Testis (tissue), 3 donors: ENCODE results near the gene LTBP1. TPM values are rescaled to one million over a fixed set of nuclear protein-coding genes. Genes with fewer than 3 reads are reported as not detected.

Experiments
- DNase-seq: peaks from one replicate; pipeline ENCODE4 v3.0.0-alpha.2; 2019
- H3K27ac ChIP-seq, 2 donors: fragments of 200-600 bp; sonication (generic); one replicate each; pipeline ENCODE4 v1.5.1; 2019
- H3K27me3 ChIP-seq: fragments of 200-600 bp; sonication (generic); one replicate; pipeline ENCODE4 v1.5.1; 2019
- H3K36me3 ChIP-seq: fragments of 200-600 bp; sonication (generic); one replicate; pipeline ENCODE4 v1.5.1; 2017; ENCODE audit warnings: low read depth; ENCODE audit errors: missing control alignments
- H3K4me1 ChIP-seq: fragments of 200-600 bp; sonication (generic); one replicate; pipeline ENCODE4 v1.5.1; 2019
- H3K4me3 ChIP-seq, 2 donors: fragments of 200-600 bp; sonication (generic); one replicate each; pipeline ENCODE4 v1.5.1; 2017 to 2019
- H3K9me3 ChIP-seq: fragments of 200-600 bp; sonication (generic); one replicate; pipeline ENCODE4 v1.5.1; 2017
- POLR2A ChIP-seq: fragments of 450-650 bp; IDR thresholded peaks from one replicate; pipeline ENCODE4 v1.6.1; 2017; ENCODE audit warnings: antibody characterized with exemption, mild to moderate bottlenecking, moderate library complexity
- WGBS, 2 donors: methylation state at CpG; one replicate each; pipeline ENCODE4 v1.1.5; 2018; 5-methylcytosine and 5-hydroxymethylcytosine counted together
- intact Hi-C: fragments of 100-400 bp; cut with DNase I; formaldehyde crosslinking; loops from one replicate; pipeline ENCODE4 v1.15.1; 2023; ENCODE audit warnings: low total_unique reads
- polyA plus RNA-seq: library from polyadenylated mRNA; stranded (reverse); fragments of 350-450 nt; fragmentation: Illumina TruSeq; extraction: RNeasy Lipid Tissue Mini Kit (QIAGEN cat#74804); gene quantifications from one replicate; pipeline ENCODE4 v1.2.3, GENCODE V29; 2014; ENCODE audit warnings: low read depth, low replicate concordance; ENCODE audit not compliant: insufficient read depth
- total RNA-seq, 2 donors: library from RNA; depleted of rRNA; stranded (reverse); fragments of >200 nt; gene quantifications; one replicate each; pipeline ENCODE4 v1.2.3, GENCODE V29; 2016
- TF ChIP-seq, protein P1 (sequence below), 3 experiments: fragments of 450-650 bp in 2 of 3; fragments of 200-600 bp in 1 of 3; sonication (generic) in 1 of 3; IDR thresholded peaks; one replicate each; pipeline ENCODE4 v1.5.1; 2016 to 2019; ENCODE audit warnings: antibody characterized with exemption in 3 of 3, mild to moderate bottlenecking in 2 of 3, moderate library complexity in 1 of 3

LTBP1 gene
- total and polyA plus RNA-seq, 3 donors from 2014 or later = 39.6 to 51.5 (median 44.0) TPM

DNA sequence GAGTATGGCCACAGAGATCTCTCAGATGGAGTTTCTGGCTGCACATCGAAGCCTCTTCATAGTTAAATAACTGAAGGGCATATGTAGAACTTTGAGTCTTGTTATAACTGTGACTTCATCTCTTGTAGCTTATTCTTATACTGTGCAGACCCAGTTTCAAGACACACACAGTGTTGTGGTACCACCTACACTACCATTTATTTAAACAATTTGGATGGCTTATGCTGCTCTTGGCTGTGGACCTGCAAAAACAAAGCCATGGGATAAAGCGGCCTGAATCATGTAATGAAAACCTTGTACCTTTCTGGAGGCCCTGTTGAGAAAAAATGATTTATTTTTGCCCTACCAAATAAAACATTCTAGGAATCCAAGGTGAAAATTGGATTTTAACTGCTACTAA lies 266.9 kb downstream of the LTBP1 start:
- Histone ChIP-seq H3K27me3 (no peaks in the 10 kb centered on the region), H3K9me3 (no peaks in the 10 kb centered on the region), H3K4me1 (peaks cover 27% of the 10 kb centered on the region), H3K36me3 (no peaks in the 10 kb centered on the region), H3K27ac (peak overlapping the region in 1 of 2 donors; percentile 42), H3K4me3 (no peak overlapping the region)
- TF ChIP-seq, protein P1, sequence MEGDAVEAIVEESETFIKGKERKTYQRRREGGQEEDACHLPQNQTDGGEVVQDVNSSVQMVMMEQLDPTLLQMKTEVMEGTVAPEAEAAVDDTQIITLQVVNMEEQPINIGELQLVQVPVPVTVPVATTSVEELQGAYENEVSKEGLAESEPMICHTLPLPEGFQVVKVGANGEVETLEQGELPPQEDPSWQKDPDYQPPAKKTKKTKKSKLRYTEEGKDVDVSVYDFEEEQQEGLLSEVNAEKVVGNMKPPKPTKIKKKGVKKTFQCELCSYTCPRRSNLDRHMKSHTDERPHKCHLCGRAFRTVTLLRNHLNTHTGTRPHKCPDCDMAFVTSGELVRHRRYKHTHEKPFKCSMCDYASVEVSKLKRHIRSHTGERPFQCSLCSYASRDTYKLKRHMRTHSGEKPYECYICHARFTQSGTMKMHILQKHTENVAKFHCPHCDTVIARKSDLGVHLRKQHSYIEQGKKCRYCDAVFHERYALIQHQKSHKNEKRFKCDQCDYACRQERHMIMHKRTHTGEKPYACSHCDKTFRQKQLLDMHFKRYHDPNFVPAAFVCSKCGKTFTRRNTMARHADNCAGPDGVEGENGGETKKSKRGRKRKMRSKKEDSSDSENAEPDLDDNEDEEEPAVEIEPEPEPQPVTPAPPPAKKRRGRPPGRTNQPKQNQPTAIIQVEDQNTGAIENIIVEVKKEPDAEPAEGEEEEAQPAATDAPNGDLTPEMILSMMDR (IDR thresholded peaks at IDR 0.05) = no peak
- TF ChIP-seq POLR2A = no peak
- WGBS, 2 donors = 71 to 74% methylated on average over 2 of the region's 2 CpGs
- DNase-seq = no peak
- intact Hi-C loops = no loop called here

DNA sequence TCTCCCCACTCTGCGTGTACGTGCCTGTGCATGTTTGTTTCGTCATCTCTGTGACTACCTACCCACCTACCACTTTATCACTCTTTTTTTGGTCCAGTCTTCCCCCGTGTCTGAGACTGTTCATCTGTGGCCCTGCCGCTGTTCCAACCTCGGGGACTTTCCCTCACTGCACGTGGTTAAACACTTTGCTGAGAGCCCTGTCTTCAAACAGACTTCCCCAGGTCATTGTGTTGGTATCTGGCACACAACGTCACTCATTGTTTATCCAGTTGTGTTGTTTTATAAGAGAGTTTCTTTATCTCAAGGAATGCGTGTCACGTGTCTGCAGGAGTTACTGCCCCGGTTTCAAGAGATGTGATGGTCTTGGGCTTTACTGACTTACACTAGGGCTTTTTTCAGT lies 267.7 kb downstream of the LTBP1 start:
- Histone ChIP-seq H3K9me3 (no peaks in the 10 kb centered on the region), H3K27ac (peak overlapping the region in 1 of 2 donors; percentile 42), H3K4me3 (no peak overlapping the region), H3K27me3 (no peaks in the 10 kb centered on the region), H3K36me3 (no peaks in the 10 kb centered on the region), H3K4me1 (peaks cover 27% of the 10 kb centered on the region)
- DNase-seq = no peak
- 57 to 70% methylated on average over 11 of the region's 11 CpGs for WGBS, 2 donors
- TF ChIP-seq, protein P1 (IDR thresholded peaks at IDR 0.05) = no peak
- no peak for TF ChIP-seq POLR2A
- intact Hi-C loops = no loop called here

DNA sequence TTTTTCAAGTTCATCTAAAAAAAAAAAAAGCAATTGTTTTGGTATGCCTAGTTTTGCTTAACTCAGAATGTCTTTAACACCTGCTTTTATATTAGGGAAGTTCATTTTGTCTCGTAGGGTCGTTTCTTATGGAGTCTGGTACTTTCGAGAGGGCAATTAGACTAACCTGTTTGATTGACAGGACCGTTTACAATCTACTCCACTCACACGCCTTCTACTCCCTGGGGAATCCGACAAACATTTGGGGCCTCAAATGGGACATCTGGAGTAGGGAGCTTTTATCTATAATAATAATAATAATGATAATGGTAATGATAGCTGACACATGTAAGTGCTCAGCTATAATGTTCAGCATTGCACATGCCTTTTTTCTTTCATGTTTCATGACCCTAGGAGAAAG lies 268.1 kb downstream of the LTBP1 start:
- TF ChIP-seq, protein P1 (IDR thresholded peaks at IDR 0.05) = no peak
- no peak for TF ChIP-seq POLR2A
- no peak overlapping the region for H3K4me3 ChIP-seq
- 68 to 83% methylated on average over 6 of the region's 6 CpGs for WGBS, 2 donors
- no peaks in the 10 kb centered on the region for H3K27me3 ChIP-seq
- no peaks in the 10 kb centered on the region for H3K36me3 ChIP-seq
- H3K9me3 ChIP-seq = no peaks in the 10 kb centered on the region
- intact Hi-C loops = no loop called here
- peaks cover 23% of the 10 kb centered on the region for H3K4me1 ChIP-seq
- H3K27ac ChIP-seq = peak overlapping the region in 1 of 2 donors; percentile 42
- DNase-seq = no peak

DNA sequence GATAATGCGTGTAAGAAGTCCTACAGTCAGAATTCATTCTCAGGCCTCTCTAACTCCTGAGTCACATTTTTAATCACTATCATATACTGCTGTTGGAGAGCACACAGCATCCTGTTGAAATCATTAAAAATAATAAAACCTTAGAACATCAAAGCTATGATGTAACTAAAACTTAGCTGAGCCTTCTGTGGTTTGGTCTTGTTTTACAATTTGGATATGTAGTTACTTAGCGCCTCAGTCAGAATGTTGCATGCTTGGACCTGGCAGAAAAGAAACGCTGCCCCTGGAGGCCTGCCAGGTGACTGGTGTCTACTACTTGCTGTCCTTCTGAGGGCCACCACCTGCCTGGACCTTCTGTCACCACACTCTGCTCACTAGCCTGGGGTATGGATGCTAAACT lies 268.5 kb downstream of the LTBP1 start:
- Histone ChIP-seq H3K4me3 (no peak overlapping the region), H3K9me3 (no peaks in the 10 kb centered on the region), H3K36me3 (no peaks in the 10 kb centered on the region), H3K27me3 (no peaks in the 10 kb centered on the region), H3K4me1 (peaks cover 19% of the 10 kb centered on the region), H3K27ac (peak overlapping the region in 1 of 2 donors; percentile 42)
- whole genome bisulfite sequencing, 2 donors = 71 to 73% methylated on average over 3 of the region's 3 CpGs
- no peak for DNase-seq
- intact Hi-C loops = no loop called here
- no peak for TF ChIP-seq POLR2A
- TF ChIP-seq, protein P1 (IDR thresholded peaks at IDR 0.05) = no peak

DNA sequence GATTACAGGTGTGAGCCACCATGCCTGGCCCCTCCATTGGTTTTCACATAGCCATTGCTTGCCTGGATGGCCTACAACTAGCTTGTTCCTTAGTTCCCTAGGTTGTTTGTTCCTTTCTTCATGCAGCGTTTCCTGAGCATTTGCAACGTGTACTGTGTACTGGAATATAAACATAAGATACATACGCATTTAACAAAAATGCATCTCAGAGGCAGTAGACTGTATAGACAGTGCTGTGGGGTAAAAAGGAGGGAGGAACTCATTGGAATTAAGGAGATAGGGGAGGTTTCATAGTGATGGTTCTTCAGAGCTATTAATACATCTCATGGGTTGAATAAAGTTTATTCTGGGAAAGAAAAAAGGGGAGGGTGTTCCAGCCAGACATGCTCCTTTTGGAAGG lies 269.2 kb downstream of the LTBP1 start:
- no peaks in the 10 kb centered on the region for H3K9me3 ChIP-seq
- peaks cover 13% of the 10 kb centered on the region for H3K4me1 ChIP-seq
- TF ChIP-seq, protein P1 (IDR thresholded peaks at IDR 0.05) = no peak
- no peak for TF ChIP-seq POLR2A
- DNase-seq = no peak
- intact Hi-C loops = no loop called here
- no peak overlapping the region for H3K27ac ChIP-seq
- no peak overlapping the region for H3K4me3 ChIP-seq
- 87 to 92% methylated on average over 3 of the region's 3 CpGs for WGBS, 2 donors
- H3K27me3 ChIP-seq = no peaks in the 10 kb centered on the region
- H3K36me3 ChIP-seq = no peaks in the 10 kb centered on the region
